Measurements from ENCODE around the gene TMC7.

DNA sequence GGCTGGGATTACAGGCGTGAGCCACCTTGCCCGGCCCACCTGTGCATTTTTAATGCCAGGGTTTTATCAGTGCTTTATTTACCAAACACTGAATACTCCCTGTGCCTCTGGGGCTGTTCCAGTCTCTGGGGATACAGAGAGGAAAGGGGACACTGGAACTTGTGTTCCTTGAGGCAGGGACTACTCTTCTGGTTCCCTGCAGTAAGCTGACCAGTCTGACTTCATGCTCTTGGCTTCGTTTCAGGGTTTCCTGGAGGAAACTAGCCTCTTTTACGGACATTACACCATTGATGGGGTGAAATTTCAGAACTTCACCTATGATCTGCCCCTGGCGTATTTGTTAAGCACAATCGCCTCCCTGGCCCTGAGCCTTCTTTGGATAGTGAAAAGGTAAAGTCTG lies 46.2 kb downstream of the TMC7 start:
- TF ChIP-seq EZH2 (IDR thresholded peaks at IDR 0.05; ENCODE audit: insufficient read depth, poor library complexity, severe bottlenecking) (no peak), EZH2phosphoT487 (IDR thresholded peaks at IDR 0.05; ENCODE audit: insufficient read depth, low read depth) (no peak)

Measured in GM23248 (cell line).